Stimulated activated effector memory CD8-positive, alpha-beta T cell treated with anti-CD3 and anti-CD28 coated beads, Interleukin-12 subunit alpha, Interleukin-12 subunit beta, amount 100 ng/mL, for 72 hours (primary cell): Measurements from ENCODE around the gene MATK.
A peak's percentile ranks its signal among the peaks of the same experiment; 100 is the strongest.

ENCODE experiments used
- ATAC-seq: fragments of 150-1000 bp; cut with Tn5 transposase; 2 replicates; pipeline ENCODE4 v1.10.0; 2021
- DNase-seq, 2 donors: peaks; one replicate each; pipeline ENCODE4 v3.0.0; 2021 to 2022; ENCODE audit warnings: low spot score in 2 of 2
- H3K27ac Mint-ChIP-seq: one replicate; pipeline ENCODE4 v1.8.0; 2022; ENCODE audit warnings: mild to moderate bottlenecking, mixed read lengths
- H3K36me3 Mint-ChIP-seq: one replicate; pipeline ENCODE4 v1.8.0; 2022; ENCODE audit warnings: mild to moderate bottlenecking, mixed read lengths
- H3K4me1 Mint-ChIP-seq: one replicate; pipeline ENCODE4 v1.8.0; 2022; ENCODE audit warnings: mixed read lengths
- H3K4me3 Mint-ChIP-seq: one replicate; pipeline ENCODE4 v1.8.0; 2022; ENCODE audit warnings: mild to moderate bottlenecking, mixed read lengths
- H3K9me3 Mint-ChIP-seq: one replicate; pipeline ENCODE4 v1.8.0; 2022; ENCODE audit warnings: mixed read lengths

MATK gene

GRCh38 chr19:3805859-3806258 is 19.7 kb upstream of the MATK start:
- Mint-ChIP-seq H3K27ac (no peak overlapping the region), H3K4me3 (no peak overlapping the region), H3K36me3 (peaks cover 17% of the 10 kb centered on the region), H3K4me1 (peaks cover 53% of the 10 kb centered on the region), H3K9me3 (no peaks in the 10 kb centered on the region)
- ATAC-seq (no peak), DNase-seq (no peak)

- Mint-ChIP-seq H3K9me3 (no peaks in the 10 kb centered on the region), H3K27ac (peak overlapping the region; percentile 72), H3K4me3 (no peak overlapping the region), H3K36me3 (peaks cover 23% of the 10 kb centered on the region), H3K4me1 (peaks cover 59% of the 10 kb centered on the region)
- ATAC-seq, result no peak
- no peak for DNase-seq
Measured at GRCh38 chr19:3804429-3804828, 18.2 kb upstream of the MATK start.

GRCh38 chr19:3803986-3804385 is 17.8 kb upstream of the MATK start:
- H3K9me3 Mint-ChIP-seq, result no peaks in the 10 kb centered on the region
- DNase-seq (no peak), ATAC-seq (no peak)
- no peak overlapping the region for H3K4me3 Mint-ChIP-seq
- peaks cover 59% of the 10 kb centered on the region for H3K4me1 Mint-ChIP-seq
- peaks cover 23% of the 10 kb centered on the region for H3K36me3 Mint-ChIP-seq
- H3K27ac Mint-ChIP-seq, result peak overlapping the region; percentile 72

- Mint-ChIP-seq H3K4me3 (no peak overlapping the region), H3K36me3 (peaks cover 21% of the 10 kb centered on the region), H3K9me3 (no peaks in the 10 kb centered on the region), H3K4me1 (peaks cover 56% of the 10 kb centered on the region), H3K27ac (peak overlapping the region; percentile 72)
- DNase-seq, result no peak
- ATAC-seq, result no peak
Measured at GRCh38 chr19:3803114-3803888, 17.1 kb upstream of the MATK start.

GRCh38 chr19:3801412-3802096 is 15.4 kb upstream of the MATK start:
- peak overlapping the region; percentile 55 for H3K4me3 Mint-ChIP-seq
- H3K9me3 Mint-ChIP-seq, result peaks cover 5% of the 10 kb centered on the region
- DNase-seq, result peak; percentile 48 to 72
- H3K36me3 Mint-ChIP-seq, result peaks cover 17% of the 10 kb centered on the region
- no peak overlapping the region for H3K27ac Mint-ChIP-seq
- peaks cover 54% of the 10 kb centered on the region for H3K4me1 Mint-ChIP-seq
- ATAC-seq, result peak; percentile 67

GRCh38 chr19:3800996-3801395 is 14.8 kb upstream of the MATK start:
- Mint-ChIP-seq H3K4me3 (peak overlapping the region; percentile 55), H3K4me1 (peaks cover 51% of the 10 kb centered on the region), H3K27ac (no peak overlapping the region), H3K9me3 (peaks cover 6% of the 10 kb centered on the region), H3K36me3 (peaks cover 17% of the 10 kb centered on the region)
- DNase-seq (no peak), ATAC-seq (no peak)

GRCh38 chr19:3798137-3798536 is 12.0 kb upstream of the MATK start:
- Mint-ChIP-seq H3K36me3 (peaks cover 12% of the 10 kb centered on the region), H3K9me3 (peaks cover 6% of the 10 kb centered on the region), H3K27ac (no peak overlapping the region), H3K4me1 (peaks cover 42% of the 10 kb centered on the region), H3K4me3 (peak overlapping the region; percentile 13)
- ATAC-seq (peak; percentile 96), DNase-seq (no peak)

GRCh38 chr19:3796358-3796757 is 10.2 kb upstream of the MATK start:
- no peak for ATAC-seq
- Mint-ChIP-seq H3K9me3 (peaks cover 6% of the 10 kb centered on the region), H3K4me3 (no peak overlapping the region), H3K27ac (no peak overlapping the region), H3K4me1 (peaks cover 47% of the 10 kb centered on the region), H3K36me3 (peaks cover 6% of the 10 kb centered on the region)
- DNase-seq, result no peak

GRCh38 chr19:3793799-3794198 is 7.6 kb upstream of the MATK start:
- Mint-ChIP-seq H3K27ac (no peak overlapping the region), H3K9me3 (peaks cover 6% of the 10 kb centered on the region), H3K36me3 (peaks cover 4% of the 10 kb centered on the region), H3K4me1 (peaks cover 48% of the 10 kb centered on the region), H3K4me3 (no peak overlapping the region)
- ATAC-seq, result no peak
- no peak for DNase-seq

GRCh38 chr19:3792114-3792513 is 5.9 kb upstream of the MATK start:
- H3K4me1 Mint-ChIP-seq, result peaks cover 40% of the 10 kb centered on the region
- no peak overlapping the region for H3K27ac Mint-ChIP-seq
- DNase-seq (no peak), ATAC-seq (no peak)
- no peak overlapping the region for H3K4me3 Mint-ChIP-seq
- H3K9me3 Mint-ChIP-seq, result peaks cover 6% of the 10 kb centered on the region
- H3K36me3 Mint-ChIP-seq, result peaks cover 6% of the 10 kb centered on the region

GRCh38 chr19:3790941-3791340 is 4.8 kb upstream of the MATK start:
- H3K36me3 Mint-ChIP-seq, result peaks cover 6% of the 10 kb centered on the region
- no peak for DNase-seq
- no peaks in the 10 kb centered on the region for H3K9me3 Mint-ChIP-seq
- peak overlapping the region; percentile 35 for H3K27ac Mint-ChIP-seq
- peaks cover 33% of the 10 kb centered on the region for H3K4me1 Mint-ChIP-seq
- ATAC-seq, result no peak
- H3K4me3 Mint-ChIP-seq, result no peak overlapping the region

GRCh38 chr19:3790209-3790734 is 4.1 kb upstream of the MATK start:
- ATAC-seq, result no peak
- peaks cover 6% of the 10 kb centered on the region for H3K36me3 Mint-ChIP-seq
- H3K4me1 Mint-ChIP-seq, result peaks cover 33% of the 10 kb centered on the region
- H3K27ac Mint-ChIP-seq, result peak overlapping the region; percentile 35
- H3K9me3 Mint-ChIP-seq, result no peaks in the 10 kb centered on the region
- no peak for DNase-seq
- no peak overlapping the region for H3K4me3 Mint-ChIP-seq

- Mint-ChIP-seq H3K4me1 (peaks cover 41% of the 10 kb centered on the region), H3K27ac (peak overlapping the region; percentile 74), H3K4me3 (peak overlapping the region; percentile 65), H3K36me3 (peaks cover 14% of the 10 kb centered on the region), H3K9me3 (no peaks in the 10 kb centered on the region)
- peak in 1 of 2 donors; percentile 65 for DNase-seq
- peak; percentile 69 for ATAC-seq
Measured at GRCh38 chr19:3788996-3789778, 3.0 kb upstream of the MATK start.

- Mint-ChIP-seq H3K27ac (peak overlapping the region; percentile 68), H3K4me1 (peaks cover 40% of the 10 kb centered on the region), H3K9me3 (peaks cover 9% of the 10 kb centered on the region), H3K36me3 (peaks cover 32% of the 10 kb centered on the region), H3K4me3 (peak overlapping the region; percentile 74)
- ATAC-seq (peak; percentile 29), DNase-seq (no peak)
Measured at GRCh38 chr19:3785451-3785937, 687 bp downstream of the MATK start.
